Neural progenitor cell (in vitro differentiated cells): ENCODE data around the gene ATAT1. TPM values are rescaled to one million over a fixed set of nuclear protein-coding genes. Genes with fewer than 3 reads are reported as not detected.

Source experiments
- DNase-seq: peaks from one replicate; pipeline ENCODE4 v3.0.0-alpha.2; 2016; ENCODE audit warnings: low spot score
- H2AFZ ChIP-seq: fragments of 200-600 bp; sonication (generic); replicated peaks from 2 replicates; pipeline ENCODE4 v1.6.1; 2016; ENCODE audit warnings: antibody characterized with exemption
- H3F3A ChIP-seq: fragments of 200-600 bp; sonication (generic); 2 replicates; pipeline ENCODE4 v1.6.1; 2016; ENCODE audit warnings: antibody characterized with exemption, low read depth
- H3K27ac ChIP-seq: fragments of 200-600 bp; sonication (generic); 2 replicates; pipeline ENCODE4 v1.5.1; 2016; ENCODE audit warnings: mild to moderate bottlenecking
- H3K27me3 ChIP-seq: fragments of 200-600 bp; sonication (generic); 2 replicates; pipeline ENCODE4 v1.6.1; 2016; ENCODE audit warnings: mild to moderate bottlenecking, moderate library complexity
- H3K36me3 ChIP-seq: fragments of 200-600 bp; sonication (generic); 2 replicates; pipeline ENCODE4 v1.5.1; 2016
- H3K4me1 ChIP-seq: fragments of 200-600 bp; sonication (generic); 2 replicates; pipeline ENCODE4 v1.6.1; 2016; ENCODE audit warnings: mixed run types
- H3K4me2 ChIP-seq: fragments of 200-600 bp; sonication (generic); 2 replicates; pipeline ENCODE4 v1.6.1; 2016
- H3K4me3 ChIP-seq: fragments of 200-600 bp; sonication (generic); 2 replicates; pipeline ENCODE4 v1.5.1; 2016
- H3K79me2 ChIP-seq: fragments of 200-600 bp; sonication (generic); 2 replicates; pipeline ENCODE4 v1.6.1; 2016; ENCODE audit warnings: low read depth
- H3K9ac ChIP-seq: fragments of 200-600 bp; sonication (generic); 2 replicates; pipeline ENCODE4 v1.6.1; 2016
- H3K9me3 ChIP-seq: fragments of 200-600 bp; sonication (generic); 2 replicates; pipeline ENCODE4 v1.5.1; 2016; ENCODE audit warnings: low read depth
- H4K20me1 ChIP-seq: fragments of 200-600 bp; sonication (generic); 2 replicates; pipeline ENCODE4 v1.6.1; 2016; ENCODE audit warnings: low read depth
- H3K27ac Mint-ChIP-seq: 3 replicates; pipeline ENCODE4 v1.8.0; 2021; ENCODE audit warnings: mixed read lengths
- H3K27me3 Mint-ChIP-seq: 2 replicates; pipeline ENCODE4 v1.8.0; 2022; ENCODE audit warnings: low read depth, mild to moderate bottlenecking, inconsistent platforms, moderate library complexity, mixed read lengths; ENCODE audit not compliant: insufficient read depth
- H3K36me3 Mint-ChIP-seq: 3 replicates; pipeline ENCODE4 v1.8.0; 2021; ENCODE audit warnings: mixed read lengths
- H3K4me1 Mint-ChIP-seq: 3 replicates; pipeline ENCODE4 v1.8.0; 2021; ENCODE audit warnings: mixed read lengths
- H3K4me3 Mint-ChIP-seq: 3 replicates; pipeline ENCODE4 v1.8.0; 2021; ENCODE audit warnings: mild to moderate bottlenecking, moderate library complexity, mixed read lengths
- H3K9me3 Mint-ChIP-seq: 3 replicates; pipeline ENCODE4 v1.8.0; 2020; ENCODE audit warnings: mixed read lengths
- CTCF ChIP-seq: fragments of 200-600 bp; sonication (generic); IDR thresholded peaks from 2 replicates; pipeline ENCODE4 v1.5.1; 2017; ENCODE audit warnings: antibody characterized with exemption, mild to moderate bottlenecking
- EZH2 ChIP-seq: fragments of 200-600 bp; sonication (generic); IDR thresholded peaks from 2 replicates; pipeline ENCODE4 v1.6.1; 2017; ENCODE audit warnings: antibody characterized with exemption, mild to moderate bottlenecking, moderate library complexity
- EZH2phosphoT487 ChIP-seq: fragments of 200-600 bp; sonication (generic); IDR thresholded peaks from 2 replicates; pipeline ENCODE4 v1.6.1; 2017; ENCODE audit warnings: antibody characterized with exemption
- total RNA-seq: library from RNA; depleted of rRNA; stranded (reverse); fragments of >200 nt; gene quantifications from 2 replicates; pipeline ENCODE4 v1.2.3, GENCODE V29; 2015; ENCODE audit warnings: low replicate concordance

ATAT1 gene
- total RNA-seq, 1 donor from 2014 or later = 17.9 TPM

DNA sequence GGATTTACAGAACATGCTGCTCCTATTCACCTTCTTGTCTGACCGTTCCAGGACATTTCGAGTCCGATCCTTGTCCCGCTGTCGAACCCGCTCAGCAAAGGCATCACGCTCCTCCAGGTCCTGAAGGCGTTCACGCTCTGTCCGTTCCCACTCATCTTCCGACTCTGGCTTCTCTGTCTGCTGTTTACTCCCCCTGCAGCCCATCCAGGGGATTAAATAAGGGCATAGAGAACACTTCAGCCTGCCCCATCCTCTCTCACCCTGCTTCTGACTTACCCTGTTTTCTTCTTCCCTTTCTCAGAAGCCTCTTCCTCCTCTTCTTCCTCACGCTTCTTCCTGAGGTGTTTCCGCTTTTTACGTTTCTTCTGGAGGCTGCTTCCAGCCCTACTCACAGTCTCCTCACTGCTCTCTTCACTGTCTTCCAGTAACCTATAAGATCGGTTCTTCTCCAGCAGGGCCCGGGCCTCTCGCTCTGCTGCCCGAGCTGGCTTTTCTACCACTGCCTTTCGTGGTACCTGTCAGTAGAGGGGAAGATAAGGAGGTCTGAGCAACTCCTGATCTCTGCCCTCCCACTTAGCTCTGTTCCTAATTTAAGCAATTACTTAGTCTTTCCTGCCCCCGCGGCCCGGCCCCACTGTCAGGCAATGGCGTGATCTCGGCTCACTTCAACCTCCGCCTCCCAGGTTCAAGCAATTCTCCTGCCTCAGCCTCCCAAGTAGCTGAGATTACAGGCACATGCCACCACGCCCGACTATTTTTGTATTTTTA, 44.3 kb downstream of the ATAT1 start:
- peaks cover 3% of the 10 kb centered on the region for H3K4me1 ChIP-seq
- H3F3A ChIP-seq = peaks cover 17% of the 10 kb centered on the region
- peaks cover 14% of the 10 kb centered on the region for H4K20me1 ChIP-seq
- H3K36me3 ChIP-seq = no peaks in the 10 kb centered on the region
- H3K79me2 ChIP-seq = peaks cover 21% of the 10 kb centered on the region
- peaks cover 6% of the 10 kb centered on the region for H3K27me3 Mint-ChIP-seq
- H3K4me1 Mint-ChIP-seq = peaks cover 10% of the 10 kb centered on the region
- H3K27ac ChIP-seq = no peak overlapping the region
- peak overlapping the region; percentile 87 for H3K4me2 ChIP-seq
- H3K4me3 ChIP-seq = no peak overlapping the region
- H3K27me3 ChIP-seq = no peaks in the 10 kb centered on the region
- peak overlapping the region; percentile 92 for H3K4me3 Mint-ChIP-seq
- H2AFZ ChIP-seq = no peak overlapping the region
- DNase-seq = peak; percentile 33
- peaks cover 9% of the 10 kb centered on the region for H3K36me3 Mint-ChIP-seq
- H3K9me3 ChIP-seq = no peaks in the 10 kb centered on the region
- H3K27ac Mint-ChIP-seq = no peak overlapping the region
- no peaks in the 10 kb centered on the region for H3K9me3 Mint-ChIP-seq
- TF ChIP-seq EZH2 = no peak
- TF ChIP-seq CTCF = peak; percentile 34
- TF ChIP-seq EZH2phosphoT487 = no peak
- no peak overlapping the region for H3K9ac ChIP-seq

DNA sequence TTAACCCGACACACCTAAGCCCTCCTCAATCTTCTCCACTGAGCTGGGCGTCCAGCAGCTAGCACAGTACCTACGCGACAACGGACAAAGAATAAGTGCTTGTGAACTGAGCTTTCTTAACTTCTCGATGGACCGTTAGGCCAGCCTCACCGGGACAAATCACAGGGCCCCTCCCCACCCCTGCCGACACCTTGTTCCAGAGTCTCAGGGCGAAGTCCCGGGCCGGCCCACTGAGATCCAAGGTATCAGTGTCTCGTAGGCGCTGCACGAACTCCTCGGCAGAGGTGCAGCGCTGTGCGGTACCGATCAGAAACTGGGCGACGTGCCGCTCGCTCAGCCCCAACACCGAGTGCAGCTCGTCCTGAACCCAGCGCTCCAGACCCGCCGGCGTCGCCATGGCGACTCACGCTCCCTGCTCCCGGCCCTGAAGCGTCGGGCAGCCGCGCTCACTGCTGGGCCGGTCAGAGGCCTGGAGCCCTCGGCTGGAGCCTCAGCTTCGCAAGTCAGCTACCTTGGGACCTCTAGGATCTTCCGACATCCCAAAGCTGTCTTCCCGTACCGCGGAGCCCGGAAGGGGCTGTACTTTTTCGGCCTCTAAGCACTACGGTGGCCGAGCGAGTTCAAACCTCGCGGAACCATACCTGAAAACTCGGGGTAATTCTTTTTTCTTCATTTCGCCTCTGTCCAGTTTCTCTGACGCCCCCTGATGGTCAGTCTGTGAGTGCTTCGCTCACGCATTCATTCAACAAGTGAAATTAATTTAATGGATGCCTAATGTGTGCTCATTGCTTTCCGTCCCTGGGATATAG, 46.0 kb downstream of the ATAT1 start, which contains the start of gene DHX16:
Gene DHX16 (minus strand): TSS at position 562 of the 809 bp plus-strand sequence. CDS start 165 bp downstream, at position 397.
- DNase-seq = peak; percentile 95
- Histone ChIP-seq H3K27ac (no peak within 1 kb of the TSS), H3K4me1 (peaks cover 3% of the 10 kb centered on the region), H3K9me3 (no peaks in the 10 kb centered on the region), H4K20me1 (peaks cover 14% of the 10 kb centered on the region), H3K27me3 (no peaks in the 10 kb centered on the region), H2AFZ (peak within 1 kb of the TSS; percentile 66), H3K4me3 (peak within 1 kb of the TSS; percentile 94), H3K4me2 (peak within 1 kb of the TSS; percentile 87), H3F3A (peaks cover 17% of the 10 kb centered on the region), H3K79me2 (peaks cover 21% of the 10 kb centered on the region), H3K36me3 (no peaks in the 10 kb centered on the region), H3K9ac (peak within 1 kb of the TSS; percentile 76)
- Mint-ChIP-seq H3K36me3 (peaks cover 13% of the 10 kb centered on the region), H3K27me3 (peaks cover 10% of the 10 kb centered on the region), H3K27ac (peak within 1 kb of the TSS; percentile 30), H3K9me3 (no peaks in the 10 kb centered on the region), H3K4me3 (peak within 1 kb of the TSS; percentile 92), H3K4me1 (peaks cover 10% of the 10 kb centered on the region)
- TF ChIP-seq CTCF (peak; percentile 93), EZH2 (no peak)

GRCh38 chr6:30676660-30677285, 50.1 kb downstream of the ATAT1 start:
- H3K27me3 ChIP-seq = no peaks in the 10 kb centered on the region
- no peaks in the 10 kb centered on the region for H3K36me3 ChIP-seq
- no peak overlapping the region for H3K4me3 ChIP-seq
- peaks cover 30% of the 10 kb centered on the region for H3K79me2 ChIP-seq
- Mint-ChIP-seq H3K9me3 (no peaks in the 10 kb centered on the region), H3K36me3 (peaks cover 17% of the 10 kb centered on the region), H3K27ac (peak overlapping the region; percentile 31), H3K4me3 (no peak overlapping the region), H3K27me3 (peaks cover 13% of the 10 kb centered on the region), H3K4me1 (peaks cover 28% of the 10 kb centered on the region)
- H4K20me1 ChIP-seq = peaks cover 37% of the 10 kb centered on the region
- H3K9me3 ChIP-seq = no peaks in the 10 kb centered on the region
- DNase-seq = no peak
- peaks cover 27% of the 10 kb centered on the region for H3F3A ChIP-seq
- peaks cover 17% of the 10 kb centered on the region for H3K4me1 ChIP-seq
- TF ChIP-seq EZH2phosphoT487 (no peak), EZH2 (no peak), CTCF (no peak)
- H3K9ac ChIP-seq = no peak overlapping the region
- H3K27ac ChIP-seq = no peak overlapping the region
- no peak overlapping the region for H3K4me2 ChIP-seq
- no peak overlapping the region for H2AFZ ChIP-seq
